ENCODE data around the gene LEKR1.
"Not testable (repeated sequence)": the region's sequence is repeated elsewhere in the genome, so short reads cannot be mapped to it uniquely, and the experiment has no call there.

Gene LEKR1

GRCh38 chr3:156838035-156838434, 11.9 kb downstream of the LEKR1 start:
- no peak for FAIRE-seq

- no peak for FAIRE-seq
These were observed 14.9 kb downstream of the LEKR1 start for GRCh38 chr3:156840826-156841689.

- no peak for FAIRE-seq
These were observed 17.1 kb downstream of the LEKR1 start for GRCh38 chr3:156843071-156843808.

GRCh38 chr3:156847752-156848448, 21.7 kb downstream of the LEKR1 start:
- no peak for FAIRE-seq

- FAIRE-seq, result no peak
These were observed 33.4 kb downstream of the LEKR1 start for GRCh38 chr3:156859578-156859977.

GRCh38 chr3:156860873-156861272, 34.7 kb downstream of the LEKR1 start:
- no peak for FAIRE-seq

- FAIRE-seq, result no peak
These were observed 36.2 kb downstream of the LEKR1 start for GRCh38 chr3:156862338-156862737.

GRCh38 chr3:156865732-156866131, 39.6 kb downstream of the LEKR1 start:
- FAIRE-seq, result no peak

GRCh38 chr3:156867174-156867573, 41.0 kb downstream of the LEKR1 start:
- FAIRE-seq, result no peak

GRCh38 chr3:156867920-156868319, 41.8 kb downstream of the LEKR1 start:
- no peak for FAIRE-seq

- no peak for FAIRE-seq
These were observed 47.8 kb downstream of the LEKR1 start for GRCh38 chr3:156873906-156874305.

- not testable (repeated sequence) for FAIRE-seq
These were observed 53.3 kb downstream of the LEKR1 start for GRCh38 chr3:156879491-156879890.

GRCh38 chr3:156885761-156886160, 59.6 kb downstream of the LEKR1 start:
- no peak for FAIRE-seq

- FAIRE-seq, result no peak
These were observed 62.0 kb downstream of the LEKR1 start for GRCh38 chr3:156888176-156888575.

GRCh38 chr3:156888576-156888975, 62.4 kb downstream of the LEKR1 start:
- FAIRE-seq, result no peak

- no peak for FAIRE-seq
These were observed 66.5 kb downstream of the LEKR1 start for GRCh38 chr3:156892701-156893100.

GRCh38 chr3:156895374-156895773, 69.2 kb downstream of the LEKR1 start:
- not testable (repeated sequence) for FAIRE-seq

- FAIRE-seq, result not testable (repeated sequence)
These were observed 71.7 kb downstream of the LEKR1 start for GRCh38 chr3:156897851-156898250.

- FAIRE-seq, result no peak
These were observed 72.2 kb downstream of the LEKR1 start for GRCh38 chr3:156898296-156898880.

- no peak for FAIRE-seq
These were observed 73.8 kb downstream of the LEKR1 start for GRCh38 chr3:156899951-156900350.

- peak; percentile 68 for FAIRE-seq
These were observed 76.8 kb downstream of the LEKR1 start for GRCh38 chr3:156902916-156903315.

- FAIRE-seq, result no peak
These were observed 80.1 kb downstream of the LEKR1 start for GRCh38 chr3:156906275-156906674.

GRCh38 chr3:156908398-156908797, 82.2 kb downstream of the LEKR1 start:
- no peak for FAIRE-seq
